NCI-H460 (cell line): ENCODE results near the gene AAMP. TPM values are rescaled to one million over a fixed set of nuclear protein-coding genes. Genes with fewer than 3 reads are reported as not detected.

Source experiments
- DNase-seq: peaks from one replicate; pipeline ENCODE4 v3.0.0-alpha.2; 2016; ENCODE audit warnings: low read depth; ENCODE audit errors: extremely low read depth
- total RNA-seq: library from RNA; depleted of rRNA; stranded (reverse); fragments of >200 nt; shearing (Covaris generic); gene quantifications from 2 replicates; pipeline ENCODE4 v1.2.3, GENCODE V29; 2014; rRNA removed

AAMP gene
- total RNA-seq, 1 experiment from 2014 or later, result 115 TPM

- DNase-seq, result no peak
Measured at GRCh38 chr2:218229239-218229638, 40.7 kb downstream of the AAMP start.

- DNase-seq, result no peak
Measured at GRCh38 chr2:218228366-218229090, 41.4 kb downstream of the AAMP start.

- DNase-seq, result no peak
Measured at GRCh38 chr2:218226903-218227302, 43.0 kb downstream of the AAMP start.

GRCh38 chr2:218224186-218224585 lies 45.8 kb downstream of the AAMP start:
- DNase-seq, result no peak

- DNase-seq, result no peak
Measured at GRCh38 chr2:218223046-218223445, 46.9 kb downstream of the AAMP start.

- no peak for DNase-seq
Measured at GRCh38 chr2:218221000-218221399, 48.9 kb downstream of the AAMP start.

GRCh38 chr2:218219934-218220333 lies 50.0 kb downstream of the AAMP start:
- DNase-seq, result no peak

GRCh38 chr2:218218268-218219185 lies 51.4 kb downstream of the AAMP start:
- DNase-seq, result no peak

- DNase-seq, result no peak
Measured at GRCh38 chr2:218217360-218218267, 52.3 kb downstream of the AAMP start.

GRCh38 chr2:218216674-218217359 lies 53.1 kb downstream of the AAMP start, which contains the start of gene ARPC2:
ARPC2 (plus strand) TSS chr2:218217189; CDS start chr2:218217471, 282 bp downstream.
- DNase-seq, result peak; percentile 86

- no peak for DNase-seq
Measured at GRCh38 chr2:218216336-218216673, 53.6 kb downstream of the AAMP start.

Other genes starting within 250 kb of the AAMP start
- gene RUFY4, start 200.9 kb downstream of the AAMP start, total RNA-seq, result 0.20 TPM in 1 of 2 replicates, not detected in the other
- not detected in 2 replicates for gene CXCR2, start 144.1 kb downstream of the AAMP start, total RNA-seq
- gene CXCR1, start 103.2 kb downstream of the AAMP start, total RNA-seq, result not detected in 2 replicates
- 231 and 247 TPM in 2 replicates for gene ARPC2, start 52.9 kb downstream of the AAMP start, total RNA-seq
- gene GPBAR1, start 9.1 kb downstream of the AAMP start, total RNA-seq, result 0.15 TPM in 1 of 2 replicates, not detected in the other
- 21.6 and 28.4 TPM in 2 replicates for gene PNKD, start 382 bp upstream of the AAMP start, total RNA-seq
- 107 and 124 TPM in 2 replicates for gene TMBIM1, start 22.4 kb upstream of the AAMP start, total RNA-seq
- 0.59 TPM in 1 of 2 replicates, not detected in the other for gene CATIP, start 86.7 kb upstream of the AAMP start, total RNA-seq
- 0.32 and 1.2 TPM in 2 replicates for gene SLC11A1, start 112.1 kb upstream of the AAMP start, total RNA-seq
- 63.8 and 68.7 TPM in 2 replicates for gene CTDSP1, start 129.7 kb upstream of the AAMP start, total RNA-seq
- 0.02 TPM in 1 of 2 replicates, not detected in the other for gene VIL1, start 149.0 kb upstream of the AAMP start, total RNA-seq